Limb (tissue), 2 donors: ENCODE measurements around the gene CXCL12.

ENCODE experiments used
- DNase-seq, 2 donors: peaks; one replicate each; pipeline ENCODE4 v3.0.0-alpha.2; 2016; ENCODE audit errors: extremely low spot score in 2 of 2

CXCL12 gene

DNA sequence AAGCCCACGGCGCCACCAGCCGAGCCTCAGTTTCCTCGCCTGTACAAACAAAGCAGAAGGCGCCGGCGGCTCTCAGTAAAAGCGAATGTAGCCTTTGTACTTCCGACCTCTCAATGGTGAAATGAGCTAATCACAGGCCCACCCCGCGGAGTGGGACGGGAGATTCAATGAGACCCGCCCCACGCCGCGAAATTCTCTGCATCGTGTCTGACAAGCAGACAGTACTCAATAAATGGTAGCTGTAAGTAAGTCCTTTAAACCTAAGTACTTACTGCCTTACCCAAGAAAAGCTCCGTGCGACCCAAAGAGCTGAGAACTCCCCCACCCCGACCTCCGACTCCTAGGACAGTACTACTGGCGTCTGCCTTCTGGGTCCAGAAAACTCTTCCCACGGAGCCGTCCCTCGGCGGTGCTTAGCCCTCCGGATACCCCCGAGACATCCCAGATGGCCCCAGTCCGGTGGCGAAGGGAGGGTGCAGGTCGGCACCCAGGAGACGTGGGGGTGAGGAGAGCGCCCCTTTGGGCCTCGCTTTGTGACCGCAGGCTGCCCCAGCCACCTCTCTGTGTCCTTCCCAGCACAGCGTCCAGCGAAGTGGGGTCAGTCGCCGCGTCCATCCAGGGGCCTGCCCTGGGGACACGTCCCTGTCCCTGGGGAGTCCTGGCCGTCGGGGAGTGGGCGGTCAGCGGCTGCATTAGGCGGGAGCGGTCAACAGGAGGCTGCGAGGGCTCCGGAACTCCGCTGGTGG lies 972 bp upstream of the CXCL12 start:
- DNase-seq, result peak in 1 of 2 donors; percentile 66

DNA sequence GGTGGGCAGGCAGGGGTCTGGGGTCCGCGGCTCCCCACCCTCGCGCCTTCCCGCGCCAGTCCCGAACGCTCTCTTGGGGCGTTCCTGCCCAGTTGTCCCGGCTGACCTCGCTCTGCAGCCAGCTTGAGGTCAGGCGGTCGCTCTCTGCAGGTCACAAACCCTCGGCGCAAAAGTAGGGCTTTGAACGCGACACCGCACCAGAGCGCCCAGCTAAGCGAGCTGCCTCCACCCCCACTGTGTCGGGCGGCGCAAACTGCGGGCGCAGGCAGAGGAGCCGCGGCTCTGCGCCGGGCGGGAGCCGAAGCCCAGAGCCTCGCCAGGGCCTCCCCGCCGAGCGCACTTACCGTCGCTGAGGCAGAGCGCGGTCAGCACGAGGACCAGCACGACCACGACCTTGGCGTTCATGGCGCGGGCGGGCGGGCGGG lies 284 bp downstream of the CXCL12 start:
- no peak for DNase-seq

DNA sequence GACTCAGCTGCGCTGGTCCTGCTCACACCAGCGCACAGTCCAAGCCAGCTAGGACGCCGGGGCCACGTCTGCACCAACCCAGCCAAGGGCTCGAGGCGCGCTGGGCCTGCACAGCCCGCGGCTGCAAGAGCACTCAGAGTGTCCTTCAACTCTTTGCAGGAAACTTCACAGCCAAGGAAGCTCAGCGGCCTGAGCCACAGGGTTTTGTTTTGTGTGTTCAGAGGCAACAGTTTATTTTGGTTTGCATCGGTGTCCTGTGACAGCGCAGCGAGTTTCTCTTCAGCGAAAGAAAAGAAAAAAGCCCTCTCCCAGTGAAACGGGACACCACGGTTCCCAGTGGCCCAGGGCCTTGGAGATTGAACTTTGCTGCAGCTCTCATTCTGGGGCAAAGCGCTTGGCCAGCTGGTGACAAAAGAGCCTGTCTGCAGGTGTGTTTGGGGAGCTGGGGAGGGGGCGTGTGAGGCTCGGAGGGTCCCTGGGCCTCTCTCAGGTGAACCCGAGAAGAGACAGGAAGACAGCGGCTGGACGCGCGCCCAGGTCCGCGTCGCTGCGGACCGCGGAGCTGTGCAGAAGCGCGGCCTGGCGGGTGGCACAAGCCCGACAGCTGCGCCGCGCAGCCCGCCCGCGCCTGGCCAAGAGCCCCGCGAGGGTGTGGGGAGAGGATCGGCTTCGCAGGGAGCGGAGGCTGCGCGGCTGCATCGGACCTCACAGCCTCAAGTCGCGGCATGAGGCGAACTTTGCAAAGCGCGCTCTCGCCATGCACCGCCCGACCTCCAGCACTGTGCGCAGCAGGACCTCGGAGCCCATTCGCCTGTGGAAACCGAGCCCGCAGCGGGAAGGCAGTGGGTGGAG lies 922 bp downstream of the CXCL12 start:
- peak in 1 of 2 donors; percentile 35 for DNase-seq

DNA sequence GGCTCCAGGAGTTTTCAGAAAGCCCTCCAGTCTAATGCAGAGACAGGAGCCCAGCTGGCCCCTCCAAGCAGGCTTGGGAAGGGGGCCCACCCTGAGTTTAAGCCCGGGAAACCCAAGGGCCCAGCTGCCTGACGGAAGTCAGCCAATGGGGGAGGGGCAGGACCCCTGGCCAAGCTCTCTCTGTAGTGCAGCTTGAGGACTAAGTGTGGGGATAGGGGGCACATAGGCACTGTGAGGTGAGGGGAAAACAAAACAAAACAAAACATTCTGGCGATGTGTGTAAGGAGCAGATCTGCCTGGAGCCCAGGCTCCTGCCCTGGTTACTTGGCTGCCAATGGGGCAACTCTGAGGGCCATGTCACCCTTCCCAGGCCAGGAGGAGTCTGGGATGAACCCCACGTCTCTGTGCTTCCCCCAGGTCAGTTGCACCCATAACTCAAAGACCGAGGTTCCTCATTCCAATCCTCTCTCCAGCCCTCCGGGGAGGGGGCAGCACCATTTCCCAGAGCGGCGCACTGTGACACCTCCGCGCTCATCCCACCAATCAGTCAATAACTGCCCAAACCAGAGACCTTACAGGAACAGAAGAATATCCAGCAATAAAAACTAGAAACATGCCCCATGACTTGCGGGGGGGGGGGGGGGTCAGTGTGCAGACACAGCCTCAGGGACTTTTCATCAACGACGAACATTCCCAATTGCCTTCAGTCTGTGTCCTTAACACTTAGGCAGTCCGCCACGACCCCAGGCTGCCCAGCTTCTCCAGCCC lies 1.7 kb downstream of the CXCL12 start:
- peak in 1 of 2 donors; percentile 42 for DNase-seq

DNA sequence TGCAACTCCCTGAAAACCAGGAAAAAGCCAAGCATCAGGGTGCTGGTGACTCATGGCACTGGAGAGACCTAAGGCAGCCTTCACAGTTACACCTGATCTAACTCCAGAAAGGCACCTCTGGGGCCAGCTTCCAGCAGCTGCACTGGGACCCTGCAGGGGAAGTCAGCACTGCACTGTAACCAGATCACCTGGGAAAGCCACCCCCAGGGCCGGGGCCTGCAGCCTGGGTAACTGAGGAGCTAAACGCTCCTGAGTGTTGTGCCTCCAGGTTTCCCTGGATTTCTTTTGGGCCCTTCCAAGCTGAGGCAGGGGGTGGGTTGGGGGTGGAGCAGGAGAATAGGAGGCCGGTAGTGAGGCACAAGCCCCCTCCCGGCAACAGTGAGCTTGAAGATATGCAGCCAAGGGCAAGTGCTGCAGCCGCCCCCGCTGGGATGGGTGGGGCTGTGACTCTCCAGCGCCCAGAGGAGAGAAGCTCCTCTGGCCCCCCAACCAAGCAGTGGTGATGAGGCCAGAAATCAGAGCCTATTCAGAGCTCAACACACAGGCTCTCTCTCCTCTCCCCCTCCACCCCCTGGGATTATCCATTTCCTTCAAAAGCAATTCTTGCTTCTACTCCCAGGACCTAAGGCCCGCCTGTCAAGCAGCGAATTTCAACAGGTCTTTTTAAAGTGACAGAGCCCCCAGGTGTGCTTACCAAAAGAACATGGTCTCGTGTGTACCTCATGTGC lies 2.6 kb downstream of the CXCL12 start:
- peak in 1 of 2 donors; percentile 35 for DNase-seq

DNA sequence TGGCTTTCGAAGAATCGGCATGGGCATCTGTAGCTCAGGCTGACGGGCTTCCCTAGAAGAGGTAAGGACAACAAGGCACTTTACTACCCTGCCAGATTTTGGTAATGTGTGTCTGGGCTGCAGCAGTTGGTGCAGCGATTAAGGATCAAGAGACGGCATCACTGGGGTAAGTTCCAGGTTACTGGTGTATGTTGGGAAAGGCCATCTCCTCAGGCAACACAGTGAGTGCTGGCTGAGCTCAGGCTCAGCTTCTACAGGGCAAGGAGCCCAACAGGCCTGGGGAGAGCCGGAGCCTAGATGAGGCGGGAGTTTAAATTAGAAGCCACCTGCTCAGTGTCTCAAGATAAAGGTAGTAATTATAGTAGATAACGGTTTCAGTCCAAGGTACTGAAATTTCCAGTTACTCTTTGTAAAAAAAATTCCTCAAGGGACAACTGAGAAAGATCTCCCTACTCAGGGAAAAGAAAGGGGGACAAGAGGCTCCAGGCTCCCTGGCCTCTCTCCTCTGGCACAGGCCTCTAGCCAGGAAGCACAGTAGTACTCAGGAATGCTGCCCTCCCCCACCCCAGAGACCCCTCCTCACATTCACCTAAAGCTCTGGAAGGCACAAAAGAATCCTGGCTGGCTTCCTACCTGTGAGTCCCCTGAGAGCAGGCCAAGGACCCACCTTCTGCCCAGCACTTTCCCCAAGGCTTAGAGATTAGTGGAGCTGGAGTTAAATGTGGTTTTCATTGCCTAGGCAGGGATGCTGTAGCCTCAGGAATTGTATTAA lies 3.9 kb downstream of the CXCL12 start:
- peak in 1 of 2 donors; percentile 15 for DNase-seq

DNA sequence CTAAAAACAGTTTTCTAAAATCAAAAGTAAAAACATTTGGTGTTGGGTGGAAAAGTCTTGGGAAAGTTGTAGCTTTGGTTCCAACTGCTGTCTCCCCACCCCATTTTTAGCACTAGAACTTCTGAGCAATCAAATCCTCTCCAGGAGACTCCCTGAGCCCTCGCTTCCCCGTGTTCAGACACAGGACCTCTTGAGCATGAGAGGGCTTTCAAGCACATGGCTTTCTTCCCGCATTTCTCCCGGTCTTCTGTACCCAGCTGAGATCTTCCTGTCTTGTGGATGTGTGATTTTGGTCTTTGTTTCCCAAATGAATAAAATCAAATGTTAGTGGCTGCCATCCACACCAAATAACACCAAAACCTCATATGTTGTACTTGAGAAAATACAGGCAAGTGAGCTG lies 5.0 kb downstream of the CXCL12 start:
- no peak for DNase-seq

DNA sequence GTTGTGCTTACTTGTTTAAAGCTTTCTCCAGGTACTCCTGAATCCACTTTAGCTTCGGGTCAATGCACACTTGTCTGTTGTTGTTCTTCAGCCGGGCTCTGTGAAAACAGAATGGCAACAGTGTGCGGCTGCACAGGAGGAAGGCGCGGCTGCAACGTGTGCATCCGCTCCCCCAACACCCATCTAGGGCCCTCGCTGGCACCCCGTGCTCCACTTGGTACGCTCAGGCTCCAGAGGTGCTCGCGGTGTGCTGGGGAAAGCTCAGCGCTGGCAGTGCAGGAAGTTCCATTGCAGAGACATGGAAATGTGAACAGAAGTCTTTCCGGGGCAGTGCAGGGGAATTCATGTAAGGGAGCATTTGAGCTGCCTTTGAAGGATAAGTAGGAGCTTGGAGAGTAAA lies 6.3 kb downstream of the CXCL12 start:
- no peak for DNase-seq

DNA sequence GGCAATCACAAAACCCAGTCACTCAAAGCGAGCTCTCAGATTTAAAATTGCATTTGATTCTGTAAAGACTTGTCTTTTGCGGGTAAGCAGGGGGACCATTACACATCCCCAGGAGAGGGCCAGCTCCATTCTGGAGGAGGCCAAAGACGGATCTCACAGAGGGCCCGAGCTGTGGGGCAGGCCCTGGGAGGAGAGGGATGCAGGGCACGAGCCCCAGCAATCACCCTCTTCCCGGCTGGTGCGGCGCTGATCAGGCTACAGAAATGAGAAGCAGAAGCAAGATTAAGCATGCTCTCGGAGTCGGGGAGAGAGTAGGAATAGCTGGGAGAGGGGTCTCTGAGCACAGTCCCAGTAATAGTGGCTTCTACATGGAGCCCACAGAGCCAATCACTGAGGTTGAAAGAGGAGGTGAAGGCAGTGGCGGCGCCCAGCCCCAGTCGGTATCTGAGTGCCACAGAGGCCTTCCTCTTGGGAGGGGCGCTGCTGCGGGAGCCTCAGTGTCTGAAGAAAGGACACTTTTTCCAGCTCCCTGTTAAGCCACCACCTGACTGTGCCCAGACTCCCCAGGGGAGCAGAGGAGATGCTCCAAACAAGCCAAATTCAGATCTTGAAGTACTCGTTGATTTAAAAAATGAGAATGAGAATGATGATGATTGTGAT lies 7.1 kb downstream of the CXCL12 start:
- DNase-seq, result no peak

DNA sequence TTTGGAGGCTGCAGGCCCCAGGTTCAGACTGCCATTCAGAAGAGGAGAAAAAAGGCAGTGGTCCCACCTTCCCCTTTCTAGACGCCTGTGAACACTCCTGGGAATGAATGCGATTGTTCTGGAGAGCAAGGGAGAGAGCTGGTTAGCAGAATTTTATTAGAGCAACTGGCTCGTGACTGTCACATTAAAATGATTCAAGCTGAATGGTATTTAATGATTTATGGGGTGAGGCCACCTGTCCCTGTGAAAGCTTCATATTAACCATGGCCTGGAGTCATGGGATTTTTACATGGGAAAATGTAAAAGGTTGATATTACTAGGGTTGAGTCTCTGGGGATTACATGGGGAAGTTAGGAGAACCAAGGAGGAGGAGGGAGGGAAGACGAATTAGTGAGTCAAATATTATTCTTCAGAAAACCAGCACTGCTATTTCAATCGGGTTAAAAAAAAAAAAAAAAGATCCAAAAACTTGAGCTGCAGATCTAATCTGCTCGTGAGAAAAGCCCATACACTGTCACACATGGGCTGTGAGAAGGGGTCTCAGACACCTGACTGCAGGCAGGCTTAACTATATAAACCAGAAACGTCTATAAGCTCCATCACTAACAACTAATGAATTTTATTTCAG lies 8.3 kb downstream of the CXCL12 start:
- DNase-seq, result no peak

DNA sequence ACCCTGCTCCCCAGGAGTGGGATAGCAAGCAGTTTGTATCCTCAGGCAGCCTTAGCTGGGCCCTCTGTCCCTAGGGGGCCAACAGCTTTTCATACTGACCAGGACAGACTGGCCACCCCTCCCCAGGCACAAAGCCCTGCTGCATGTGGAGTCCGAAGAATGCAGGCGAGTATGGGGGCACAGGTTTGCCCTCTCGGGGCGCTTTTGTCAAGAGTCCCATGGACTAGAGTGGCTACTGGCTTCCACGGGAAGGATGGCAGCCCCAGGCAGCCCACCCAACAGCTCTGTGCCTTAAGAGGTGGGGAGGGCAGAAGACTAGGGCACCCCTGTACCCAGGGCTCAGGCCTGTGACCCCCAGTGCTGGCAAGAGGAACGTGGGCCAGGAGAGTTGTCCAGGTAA lies 10.7 kb downstream of the CXCL12 start:
- no peak for DNase-seq

DNA sequence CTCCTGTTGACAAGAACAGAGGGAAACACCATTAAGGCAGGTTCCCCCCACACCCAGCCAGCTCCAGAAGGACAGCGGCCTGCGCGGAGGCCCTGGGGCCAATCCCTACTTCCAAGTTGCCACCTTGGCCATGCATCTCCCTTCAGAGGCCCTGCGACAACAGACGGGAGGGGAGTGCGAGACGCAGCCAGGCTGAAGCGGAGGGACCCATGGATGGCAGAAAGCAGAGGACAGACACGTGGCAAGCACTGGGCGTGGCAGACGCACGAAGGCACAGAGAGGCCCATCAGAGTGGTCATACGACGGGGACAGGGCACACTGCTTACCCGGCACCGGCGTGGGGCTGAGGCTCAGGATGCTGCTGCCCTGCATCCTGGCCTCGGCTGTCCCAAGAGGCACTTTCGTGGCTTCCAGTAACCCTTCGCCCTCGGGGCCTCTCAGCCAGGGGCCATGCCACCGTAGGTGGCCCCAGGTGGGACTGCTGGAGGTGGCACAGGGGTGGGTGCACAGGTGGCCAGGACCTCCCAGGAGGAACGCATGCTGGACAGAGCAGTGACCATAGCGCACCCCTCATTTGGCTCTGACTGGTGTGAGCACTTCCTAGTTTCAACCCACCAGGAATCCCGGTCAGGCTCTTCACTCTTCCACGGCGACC lies 11.4 kb downstream of the CXCL12 start:
- no peak for DNase-seq

DNA sequence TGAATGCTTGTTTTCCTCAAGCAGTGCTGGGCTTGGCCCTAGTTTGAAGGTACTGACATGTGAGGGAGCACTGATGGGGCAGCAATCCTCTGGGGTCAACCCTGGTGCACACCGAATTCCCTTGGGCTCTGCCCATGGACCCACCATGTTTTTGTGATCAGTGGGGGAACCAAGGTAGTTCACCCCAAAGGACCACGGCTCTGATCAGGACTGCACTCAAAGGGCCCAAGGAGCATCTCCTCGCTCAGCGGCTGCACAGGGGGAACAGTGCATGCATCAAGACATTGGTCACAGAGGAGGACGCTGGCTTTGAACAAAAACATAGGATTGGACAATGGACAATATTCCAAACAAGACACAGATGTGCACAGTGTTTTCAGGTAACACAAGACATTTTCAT lies 12.7 kb downstream of the CXCL12 start:
- no peak for DNase-seq

DNA sequence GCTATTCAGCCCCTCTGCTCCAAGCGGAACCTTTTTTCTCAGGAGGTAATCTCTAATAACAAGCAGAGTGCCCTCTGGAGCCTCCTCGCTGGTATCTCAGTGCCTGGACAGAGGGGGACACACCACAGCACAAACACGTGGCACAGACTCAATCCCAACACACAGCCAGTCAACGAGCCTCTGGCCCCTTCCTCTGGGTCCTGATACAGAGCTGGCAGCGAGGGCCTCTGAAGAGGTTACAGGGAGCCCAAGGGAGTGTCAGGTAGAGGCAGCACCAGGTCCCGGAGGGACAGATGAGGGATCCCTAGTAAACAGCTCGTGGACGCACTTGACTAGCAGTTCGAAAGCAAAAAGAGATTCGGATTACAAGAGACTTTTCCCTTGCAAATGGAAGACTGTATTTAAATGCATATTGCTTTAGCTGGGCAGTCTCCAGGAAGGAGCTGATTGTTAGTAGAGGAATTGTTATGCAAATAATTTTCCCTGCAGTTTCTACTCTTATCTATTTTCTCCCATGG lies 14.1 kb downstream of the CXCL12 start:
- DNase-seq, result no peak

DNA sequence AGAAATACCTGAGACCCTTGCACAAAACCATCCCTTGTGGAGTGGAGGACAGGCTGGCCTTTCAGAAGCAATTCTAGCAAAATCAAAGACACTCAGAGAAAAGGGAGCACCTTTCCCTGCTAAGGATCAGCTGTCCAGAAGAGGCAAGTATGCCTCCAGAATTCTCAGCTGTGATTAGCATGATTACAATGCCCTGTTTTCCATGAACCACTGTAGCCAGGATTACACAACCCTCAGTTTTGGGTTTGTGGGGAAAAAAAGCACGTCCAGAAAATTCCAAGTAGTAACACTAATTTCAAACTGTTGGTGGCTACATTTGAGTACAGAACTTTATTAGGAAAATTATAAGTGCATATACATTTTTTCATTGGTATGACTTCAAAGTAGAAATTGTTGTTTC lies 15.0 kb downstream of the CXCL12 start:
- no peak for DNase-seq

DNA sequence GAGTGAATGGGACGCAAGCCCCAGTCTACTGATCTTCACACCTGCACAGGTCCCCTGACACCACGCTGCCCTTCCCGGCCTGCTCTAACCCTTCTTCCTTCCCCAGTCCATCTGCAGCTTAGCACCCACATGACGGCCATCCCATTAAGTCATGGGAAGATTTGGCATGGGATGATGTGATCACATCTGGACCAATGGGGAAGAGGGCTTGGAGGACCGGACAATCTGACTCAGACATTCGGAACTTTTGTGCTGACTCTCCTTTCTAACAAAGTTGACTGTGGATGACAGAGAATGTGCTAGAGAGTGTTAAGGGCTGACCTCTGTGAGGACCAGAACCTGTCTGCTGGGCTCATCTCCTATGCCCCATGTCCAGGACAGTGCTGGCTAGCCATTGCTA lies 15.6 kb downstream of the CXCL12 start:
- no peak for DNase-seq

DNA sequence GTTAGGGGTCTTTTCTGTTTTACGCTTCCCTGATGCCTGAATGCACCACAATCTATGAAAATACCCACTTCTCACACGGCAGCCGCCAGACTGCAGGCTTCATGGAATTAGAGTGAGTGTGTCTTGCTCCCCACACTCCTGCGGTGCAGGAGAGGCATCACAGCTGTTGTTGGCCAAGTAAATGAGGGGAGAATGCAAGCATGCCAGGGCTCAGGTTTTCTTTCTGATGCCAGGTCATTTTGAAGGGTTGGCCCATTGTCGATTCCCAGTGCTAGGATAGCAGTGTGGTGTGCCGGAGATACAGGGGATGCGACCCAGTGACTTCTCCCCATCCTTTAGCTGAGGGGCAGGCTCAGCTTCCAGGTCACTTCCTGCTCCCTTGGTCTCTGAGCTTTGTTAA lies 16.3 kb downstream of the CXCL12 start:
- no peak for DNase-seq

DNA sequence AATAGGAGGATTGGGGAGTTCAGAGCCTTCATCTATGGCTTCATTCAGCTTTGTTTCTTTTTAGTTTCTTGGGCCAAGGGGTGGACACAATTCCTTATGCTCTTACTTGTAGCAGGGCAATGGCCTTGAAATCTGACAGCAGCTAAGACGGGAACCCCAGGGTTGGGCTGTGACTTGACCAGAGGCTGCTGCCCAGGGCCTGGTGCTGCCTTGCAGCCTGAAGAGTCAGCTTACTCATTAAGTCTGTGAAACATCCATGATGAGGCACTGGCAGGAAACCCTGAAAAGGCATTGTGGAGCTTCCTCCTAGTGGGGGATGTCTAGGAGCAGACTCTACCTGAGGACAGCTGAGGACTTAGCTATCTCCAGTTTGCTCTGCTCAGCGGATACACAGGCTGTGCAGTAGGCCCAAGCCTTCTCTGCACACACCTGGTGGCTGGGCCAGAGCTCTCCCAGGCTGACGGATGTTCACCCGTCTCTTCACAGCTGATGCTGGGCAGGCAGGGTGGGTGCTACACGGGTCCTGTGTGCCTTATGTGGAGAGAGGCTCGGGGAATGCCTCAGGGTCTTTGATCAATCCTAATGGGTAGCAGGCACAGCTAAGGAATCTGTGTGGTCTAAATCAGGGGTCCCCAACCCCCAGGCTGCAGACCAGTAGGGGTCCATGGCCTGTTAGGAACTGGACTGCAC lies 17.8 kb downstream of the CXCL12 start:
- no peak for DNase-seq
